HuH-7 (cell line): ENCODE results near the gene RBCK1.
"Not testable (repeated sequence)": the region's sequence is repeated elsewhere in the genome, so short reads cannot be mapped to it uniquely, and the experiment has no call there.

Experiments used
- DNase-seq: peaks from one replicate; pipeline ENCODE4 v3.0.0; 2011; ENCODE audit warnings: low spot score

The RBCK1 gene

GRCh38 chr20:376089-376488 is 32.0 kb upstream of the RBCK1 start:
- DNase-seq, result no peak

GRCh38 chr20:376750-377149 is 31.3 kb upstream of the RBCK1 start:
- no peak for DNase-seq

GRCh38 chr20:377578-377977 is 30.5 kb upstream of the RBCK1 start:
- not testable (repeated sequence) for DNase-seq

GRCh38 chr20:378961-379336 is 29.1 kb upstream of the RBCK1 start:
- DNase-seq, result no peak

- DNase-seq, result peak; percentile 84
Measured at GRCh38 chr20:380763-381580, 27.1 kb upstream of the RBCK1 start.

- DNase-seq, result peak; percentile 86
Measured at GRCh38 chr20:381581-382290, 26.4 kb upstream of the RBCK1 start.

- no peak for DNase-seq
Measured at GRCh38 chr20:382291-383115, 25.6 kb upstream of the RBCK1 start.

GRCh38 chr20:383889-384288 is 24.2 kb upstream of the RBCK1 start:
- no peak for DNase-seq

GRCh38 chr20:384723-385122 is 23.4 kb upstream of the RBCK1 start:
- DNase-seq, result no peak

- DNase-seq, result no peak
Measured at GRCh38 chr20:385448-385847, 22.7 kb upstream of the RBCK1 start.

GRCh38 chr20:386634-387033 is 21.5 kb upstream of the RBCK1 start:
- DNase-seq, result not testable (repeated sequence)

GRCh38 chr20:387520-387919 is 20.6 kb upstream of the RBCK1 start:
- no peak for DNase-seq

- no peak for DNase-seq
Measured at GRCh38 chr20:388034-388994, 19.8 kb upstream of the RBCK1 start.

- DNase-seq, result no peak
Measured at GRCh38 chr20:389220-389619, 18.9 kb upstream of the RBCK1 start.

GRCh38 chr20:391041-391711 is 16.9 kb upstream of the RBCK1 start:
- no peak for DNase-seq

- not testable (repeated sequence) for DNase-seq
Measured at GRCh38 chr20:393296-393695, 14.8 kb upstream of the RBCK1 start.

- DNase-seq, result no peak
Measured at GRCh38 chr20:396252-396618, 11.9 kb upstream of the RBCK1 start.

GRCh38 chr20:396619-397431 is 11.3 kb upstream of the RBCK1 start:
- no peak for DNase-seq

- no peak for DNase-seq
Measured at GRCh38 chr20:397432-398237, 10.5 kb upstream of the RBCK1 start.
